ENCODE measurements around the gene TEN1.

TEN1 gene

DNA sequence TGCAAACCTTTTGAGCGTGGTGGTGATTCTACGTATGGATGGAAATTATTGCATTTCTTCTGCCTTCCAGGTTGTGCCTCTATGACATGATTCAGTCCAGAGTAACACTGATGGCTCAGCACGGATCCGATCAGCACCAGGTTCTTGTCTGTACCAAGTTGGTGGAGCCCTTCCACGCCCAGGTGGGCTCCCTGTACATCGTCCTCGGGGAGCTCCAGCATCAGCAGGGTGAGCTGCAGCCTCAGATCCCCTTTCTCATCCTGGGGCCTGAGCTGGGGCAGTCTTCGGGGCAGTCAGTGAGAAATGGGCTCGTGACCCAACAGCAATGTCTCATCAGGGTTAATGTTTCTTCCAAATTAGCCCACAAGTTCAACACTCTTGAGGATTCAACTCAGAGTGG, 12.4 kb downstream of the TEN1 start:
- H3K4me3 Mint-ChIP-seq = no peak overlapping the region
- H3K4me1 Mint-ChIP-seq (ENCODE audit: low read depth) = peaks cover under 1% of the 10 kb centered on the region
- H3K27ac Mint-ChIP-seq = no peak overlapping the region
- no peaks in the 10 kb centered on the region for H3K27me3 Mint-ChIP-seq
- H3K9me3 Mint-ChIP-seq = no peaks in the 10 kb centered on the region
- H3K36me3 Mint-ChIP-seq (ENCODE audit: low read depth) = peaks cover 34% of the 10 kb centered on the region
- no peak for DNase-seq

- no peak for DNase-seq
- Mint-ChIP-seq H3K4me1 (ENCODE audit: low read depth) (peaks cover 14% of the 10 kb centered on the region), H3K4me3 (no peak overlapping the region), H3K36me3 (ENCODE audit: low read depth) (peaks cover 30% of the 10 kb centered on the region), H3K27me3 (no peaks in the 10 kb centered on the region), H3K9me3 (no peaks in the 10 kb centered on the region), H3K27ac (peak overlapping the region; percentile 30)
These were observed 15.8 kb downstream of the TEN1 start for GRCh38 chr17:75994802-75995370.

DNA sequence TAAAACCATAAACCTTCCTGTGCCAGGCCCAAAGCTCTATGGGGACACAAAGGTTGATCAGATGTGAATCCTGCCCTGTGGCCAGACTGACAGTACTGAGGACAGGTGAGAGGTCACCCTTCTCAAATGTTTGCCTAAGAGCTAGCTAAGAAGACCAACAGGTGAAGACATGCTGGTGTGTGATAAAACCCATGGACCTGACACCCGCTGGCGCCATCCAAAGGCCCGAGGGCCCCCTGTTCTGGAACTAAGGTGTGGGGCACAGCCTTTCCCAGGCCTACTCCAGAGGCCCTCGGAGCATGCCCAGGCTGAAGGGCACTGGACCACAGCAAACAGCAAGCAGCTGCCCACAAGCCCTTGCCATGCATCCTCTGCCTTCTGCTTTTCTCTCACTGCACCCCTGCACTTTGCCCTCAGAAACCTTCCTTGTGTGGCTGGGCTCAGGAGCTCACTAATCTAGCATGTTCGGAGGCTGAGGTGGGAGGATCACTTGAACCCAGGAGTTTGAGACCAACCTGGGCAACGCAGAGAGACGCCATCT, 16.4 kb downstream of the TEN1 start:
- no peak for DNase-seq
- Mint-ChIP-seq H3K4me1 (ENCODE audit: low read depth) (peaks cover 14% of the 10 kb centered on the region), H3K9me3 (no peaks in the 10 kb centered on the region), H3K27ac (no peak overlapping the region), H3K4me3 (no peak overlapping the region), H3K36me3 (ENCODE audit: low read depth) (peaks cover 30% of the 10 kb centered on the region), H3K27me3 (no peaks in the 10 kb centered on the region)

- Mint-ChIP-seq H3K36me3 (ENCODE audit: low read depth) (peaks cover 21% of the 10 kb centered on the region), H3K27me3 (no peaks in the 10 kb centered on the region), H3K4me1 (ENCODE audit: low read depth) (peaks cover 14% of the 10 kb centered on the region), H3K27ac (peak overlapping the region; percentile 86), H3K4me3 (peak overlapping the region; percentile 9), H3K9me3 (no peaks in the 10 kb centered on the region)
- DNase-seq = peak; percentile 50
These were observed 17.9 kb downstream of the TEN1 start for GRCh38 chr17:75996665-75997590.

- DNase-seq = no peak
- H3K4me1 Mint-ChIP-seq (ENCODE audit: low read depth) = peaks cover 14% of the 10 kb centered on the region
- no peak overlapping the region for H3K4me3 Mint-ChIP-seq
- no peaks in the 10 kb centered on the region for H3K9me3 Mint-ChIP-seq
- H3K27me3 Mint-ChIP-seq = no peaks in the 10 kb centered on the region
- peaks cover 12% of the 10 kb centered on the region for H3K36me3 Mint-ChIP-seq (ENCODE audit: low read depth)
- peak overlapping the region; percentile 11 for H3K27ac Mint-ChIP-seq
These were observed 19.3 kb downstream of the TEN1 start for GRCh38 chr17:75998327-75998795.

DNA sequence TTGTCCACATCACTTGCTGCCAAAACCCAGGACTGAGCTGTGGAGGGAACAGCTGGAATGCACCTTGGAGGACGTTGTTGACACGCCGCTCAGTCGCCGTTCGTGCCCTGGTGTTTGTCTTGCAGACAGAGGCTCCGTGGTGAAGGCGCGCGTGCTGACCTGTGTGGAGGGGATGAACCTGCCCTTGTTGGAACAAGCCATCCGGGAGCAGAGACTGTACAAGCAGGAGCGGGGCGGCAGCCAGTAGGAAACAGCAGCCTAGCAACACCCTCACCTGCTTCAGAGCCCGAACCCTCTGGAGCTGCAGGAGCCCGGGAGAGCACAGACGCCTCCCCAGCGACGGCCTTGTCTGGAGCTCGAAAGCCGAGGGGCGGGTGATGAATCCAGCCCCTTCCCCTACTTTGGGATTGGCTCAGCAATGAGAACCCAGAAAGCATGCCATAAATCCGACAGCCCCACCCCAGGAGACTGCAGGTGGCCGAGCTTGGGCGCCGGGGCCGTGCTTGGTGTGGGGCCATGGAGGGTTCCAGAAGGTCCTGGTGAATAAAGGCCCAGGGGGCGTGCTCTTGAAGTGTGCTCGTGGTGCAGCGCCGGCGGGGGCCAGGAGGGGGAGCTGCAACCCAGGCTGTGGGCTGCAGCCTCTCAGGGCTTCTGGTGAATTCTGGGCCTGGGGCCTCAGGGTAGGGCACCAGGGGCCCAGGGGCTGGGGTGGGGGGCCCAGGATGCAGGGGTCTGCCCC, 21.1 kb downstream of the TEN1 start:
- Mint-ChIP-seq H3K27me3 (no peaks in the 10 kb centered on the region), H3K4me3 (no peak overlapping the region), H3K4me1 (ENCODE audit: low read depth) (peaks cover 14% of the 10 kb centered on the region), H3K9me3 (no peaks in the 10 kb centered on the region), H3K27ac (no peak overlapping the region), H3K36me3 (ENCODE audit: low read depth) (peaks cover 2% of the 10 kb centered on the region)
- peak; percentile 76 for DNase-seq

- H3K27me3 Mint-ChIP-seq = no peaks in the 10 kb centered on the region
These were observed 21.9 kb downstream of the TEN1 start, which contains the start of gene CDK3 for GRCh38 chr17:76000755-76001521. CDK3 (plus strand) TSS chr17:76000855; CDS start chr17:76001426, 571 bp downstream.

DNA sequence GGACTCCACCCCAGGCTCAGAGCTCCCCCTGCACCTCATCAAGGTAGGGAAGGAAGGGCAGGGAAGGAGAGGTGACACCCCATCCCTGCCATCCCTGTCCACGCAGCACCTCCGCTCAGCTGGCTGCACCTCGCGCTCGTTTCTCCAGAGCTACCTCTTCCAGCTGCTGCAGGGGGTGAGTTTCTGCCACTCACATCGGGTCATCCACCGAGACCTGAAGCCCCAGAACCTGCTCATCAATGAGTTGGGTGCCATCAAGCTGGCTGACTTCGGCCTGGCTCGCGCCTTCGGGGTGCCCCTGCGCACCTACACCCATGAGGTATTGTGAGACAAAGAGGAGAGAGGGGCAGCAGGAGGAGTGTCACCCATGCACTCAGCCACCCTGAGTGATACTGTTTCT, 23.1 kb downstream of the TEN1 start:
- no peak for DNase-seq
- no peak overlapping the region for H3K4me3 Mint-ChIP-seq
- H3K4me1 Mint-ChIP-seq (ENCODE audit: low read depth) = peaks cover 7% of the 10 kb centered on the region
- H3K9me3 Mint-ChIP-seq = no peaks in the 10 kb centered on the region
- no peak overlapping the region for H3K27ac Mint-ChIP-seq
- peaks cover 8% of the 10 kb centered on the region for H3K36me3 Mint-ChIP-seq (ENCODE audit: low read depth)
- no peaks in the 10 kb centered on the region for H3K27me3 Mint-ChIP-seq

More at GRCh38 chr17:76000755-76001521, 21.9 kb downstream of the TEN1 start, which contains the start of gene CDK3:
- Mint-ChIP-seq H3K27ac (no peak within 1 kb of the TSS), H3K36me3 (ENCODE audit: low read depth) (peaks cover 8% of the 10 kb centered on the region), H3K4me3 (no peak within 1 kb of the TSS), H3K9me3 (no peaks in the 10 kb centered on the region), H3K4me1 (ENCODE audit: low read depth) (peaks cover 14% of the 10 kb centered on the region)
- no peak for DNase-seq

- Mint-ChIP-seq H3K27me3 (no peaks in the 10 kb centered on the region), H3K36me3 (ENCODE audit: low read depth) (peaks cover 8% of the 10 kb centered on the region), H3K27ac (no peak overlapping the region), H3K4me1 (ENCODE audit: low read depth) (no peaks in the 10 kb centered on the region), H3K4me3 (no peak overlapping the region), H3K9me3 (no peaks in the 10 kb centered on the region)
- DNase-seq = no peak
These were observed 24.9 kb downstream of the TEN1 start for GRCh38 chr17:76003915-76004314.

DNA sequence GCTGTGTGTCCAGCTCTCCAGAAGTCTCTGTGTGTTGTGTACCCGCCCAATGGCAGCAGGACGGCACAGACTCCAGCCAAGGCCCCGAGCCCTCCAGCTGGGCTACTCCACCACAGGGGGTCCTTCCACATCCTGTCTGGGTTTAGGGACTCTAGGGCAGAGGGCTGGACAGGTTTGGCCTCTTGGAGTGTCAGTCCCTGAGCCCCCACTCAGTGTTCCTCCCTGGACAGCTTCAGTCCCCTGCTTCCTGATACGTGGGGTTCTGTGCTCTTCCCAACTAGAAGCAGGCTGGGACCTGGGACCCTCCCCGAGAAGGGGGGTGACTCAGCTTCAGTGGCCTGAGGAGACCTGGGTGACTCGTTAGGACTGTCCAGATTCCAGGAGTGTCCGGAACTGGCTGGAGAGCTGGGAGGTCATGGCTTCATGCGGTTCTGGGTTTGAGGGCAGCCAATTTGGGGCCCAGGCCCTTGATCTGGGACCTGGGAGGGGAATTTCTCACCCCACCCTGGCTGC, 25.8 kb downstream of the TEN1 start:
- Mint-ChIP-seq H3K9me3 (no peaks in the 10 kb centered on the region), H3K27ac (no peak overlapping the region), H3K36me3 (ENCODE audit: low read depth) (peaks cover 8% of the 10 kb centered on the region), H3K4me3 (no peak overlapping the region), H3K4me1 (ENCODE audit: low read depth) (no peaks in the 10 kb centered on the region), H3K27me3 (no peaks in the 10 kb centered on the region)
- DNase-seq = no peak

- peak overlapping the region; percentile 45 for H3K27ac Mint-ChIP-seq
These were observed 26.5 kb downstream of the TEN1 start for GRCh38 chr17:76005263-76006149.

DNA sequence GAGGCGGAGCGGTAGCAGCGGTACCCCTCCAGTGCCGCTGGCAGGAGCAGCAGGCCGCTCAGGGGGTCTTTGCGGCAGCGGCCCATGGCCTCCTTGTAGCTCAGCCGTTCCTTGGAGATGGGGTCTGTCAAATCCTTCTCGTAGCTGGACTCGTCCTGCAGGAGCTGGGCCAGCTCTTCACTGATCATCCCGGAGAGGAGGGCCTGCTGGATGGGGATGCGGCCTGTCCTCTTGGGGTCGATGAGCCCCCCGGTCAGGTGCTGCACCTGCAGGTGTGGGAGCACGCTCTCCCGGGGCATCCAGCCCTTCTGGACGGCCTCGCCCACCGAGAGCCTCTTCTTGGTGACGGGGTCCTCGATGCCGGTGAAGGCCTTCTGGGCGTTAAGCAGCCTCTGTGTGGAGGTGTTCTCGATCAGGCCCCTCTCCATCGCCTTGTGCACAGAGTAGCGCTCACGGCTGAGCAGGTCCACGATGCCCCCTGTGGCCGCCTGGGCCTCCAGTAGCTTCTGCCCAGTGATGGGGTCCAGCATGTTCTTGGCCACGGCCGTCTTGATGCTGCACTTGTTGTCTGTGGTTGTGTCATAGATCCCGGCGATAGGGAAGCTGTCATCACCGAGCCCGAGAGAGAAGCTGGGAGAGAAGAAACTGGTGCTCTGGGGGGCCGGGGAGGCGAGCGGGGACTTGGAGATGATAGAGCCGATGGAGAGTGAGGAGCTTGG, 28.2 kb downstream of the TEN1 start:
- H3K4me1 Mint-ChIP-seq (ENCODE audit: low read depth) = no peaks in the 10 kb centered on the region
- H3K4me3 Mint-ChIP-seq = no peak overlapping the region
- peaks cover 8% of the 10 kb centered on the region for H3K36me3 Mint-ChIP-seq (ENCODE audit: low read depth)
- H3K27me3 Mint-ChIP-seq = no peaks in the 10 kb centered on the region
- H3K9me3 Mint-ChIP-seq = no peaks in the 10 kb centered on the region
- no peak for DNase-seq
- no peak overlapping the region for H3K27ac Mint-ChIP-seq

More at GRCh38 chr17:76005263-76006149, 26.5 kb downstream of the TEN1 start:
- Mint-ChIP-seq H3K4me1 (ENCODE audit: low read depth) (no peaks in the 10 kb centered on the region), H3K36me3 (ENCODE audit: low read depth) (peaks cover 8% of the 10 kb centered on the region), H3K27me3 (no peaks in the 10 kb centered on the region), H3K4me3 (no peak overlapping the region), H3K9me3 (no peaks in the 10 kb centered on the region)
- peak; percentile 84 for DNase-seq
